Measurements from ENCODE around the gene CRYBA1.

DNA sequence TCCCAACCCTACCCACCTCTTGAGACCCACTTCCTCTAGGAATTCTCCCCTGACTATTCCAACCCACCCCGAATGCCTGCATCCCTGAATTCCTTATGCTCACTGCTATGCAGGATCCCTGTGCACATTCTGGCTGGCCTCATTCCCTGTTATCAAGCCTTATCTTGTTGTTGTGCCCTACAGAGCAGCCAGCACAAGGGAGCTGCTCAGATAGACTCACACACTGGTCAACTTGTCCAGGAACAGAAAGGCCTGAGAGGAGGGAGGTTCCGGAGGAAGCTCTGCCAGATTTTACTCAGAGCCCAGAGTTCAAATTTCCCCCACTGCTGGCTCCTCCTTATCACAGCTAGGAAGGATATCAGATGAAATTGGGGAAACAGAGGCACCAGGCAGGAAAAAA is 41.6 kb upstream of the CRYBA1 start:
- no peak for TF ChIP-seq CTCF (IDR thresholded peaks at IDR 0.05; ENCODE audit: insufficient read depth, low read depth, low read length)
- TF ChIP-seq EZH2 (IDR thresholded peaks at IDR 0.05; ENCODE audit: insufficient read depth, low read length) = no peak

Measured in astrocyte (in vitro differentiated cells and primary cell).